ENCODE results near the gene MRPL34. TPM values are rescaled to one million over a fixed set of nuclear protein-coding genes. Genes with fewer than 3 reads are reported as not detected.

The MRPL34 gene
- total and polyA plus RNA-seq, 9 of the 15 experiments (the other 6 are each of a cell fraction or from before 2014, with no cell fraction given), result 11.5 to 256 (median 72.5) TPM

- FAIRE-seq (peak; percentile 100), ATAC-seq (peak; percentile 89), DNase-seq (ENCODE audit: extremely low read depth in 1 of 4, low spot score in 3 of 4) (peak; percentile 92 to 100 (median 95))
- no peaks in the 10 kb centered on the region for H3K27me3 ChIP-seq (ENCODE audit: control insufficient read depth in 2 of 2, insufficient read depth in 2 of 2, low read length in 2 of 2)
- H2AFZ ChIP-seq (ENCODE audit: low read depth, low read length), result peak within 1 kb of the TSS; percentile 85
- ChIA-PET CTCF (ENCODE audit: low intra/inter-chr PET ratio) (no interaction called here), POLR2A (interaction anchor here (0.5 to 7.7 kb wide), 13 partner anchors 13 to 94 kb away, joined by 3 to 78 read pairs (median 5); partner anchors contain the start of genes ANKLE1, ANO8, OCEL1 and USE1)
- no peaks in the 10 kb centered on the region for H3K9me3 ChIP-seq (replicated peaks; ENCODE audit: control insufficient read depth, insufficient read depth, low read depth, low read length)
- peak within 1 kb of the TSS; percentile 86 to 95 for H3K9ac ChIP-seq (ENCODE audit: insufficient read depth in 1 of 2, low read depth in 2 of 2, low read length in 2 of 2)
- H3K27ac ChIP-seq (ENCODE audit: extremely low read depth, low read depth, low read length), result peak within 1 kb of the TSS; percentile 76
- peak within 1 kb of the TSS; percentile 90 for H3K4me2 ChIP-seq (ENCODE audit: insufficient read depth, low read length)
- TSS peak; percentile 38 for BruUV-seq (replicated peaks)
- 0 out of 2 replicates have a peak, but pooled peaks cover 5% of the 10 kb centered on the region for H4K20me1 ChIP-seq (replicated peaks; ENCODE audit: control insufficient read depth, insufficient read depth, low read length)
- under 1% methylated on average over 45 of the region's 46 CpGs for WGBS (ENCODE audit: insufficient coverage, low coverage, missing lambda C conversion rate)
- H3K9me1 ChIP-seq (ENCODE audit: control insufficient read depth, insufficient read depth, low read length), result no peaks in the 10 kb centered on the region
- H3K4me3 ChIP-seq, result peak within 1 kb of the TSS; percentile 94
- intact Hi-C loops (cut with micrococcal nuclease) (loop anchor here (1.0 to 2.0 kb wide), 2 partner anchors 25 to 49 kb away; partner anchors contain the start of gene ANO8), in situ Hi-C loops (cut with MboI) (no loop called here)
- H3K4me1 ChIP-seq (replicated peaks in 1 of 2; ENCODE audit: control insufficient read depth in 2 of 2, insufficient read depth in 2 of 2, low read length in 2 of 2), result peaks cover 20 to 64% of the 10 kb centered on the region in 2 experiments; a peak in 4 of 5 replicates
- H3K79me2 ChIP-seq (ENCODE audit: control insufficient read depth, insufficient read depth, low read length), result peaks cover 64% of the 10 kb centered on the region
- peaks cover 36% of the 10 kb centered on the region for H3K36me3 ChIP-seq (ENCODE audit: control insufficient read depth, insufficient read depth, low read length)
- TF ChIP-seq TCF7 (IDR thresholded peaks at IDR 0.05; ENCODE audit: borderline replicate concordance) (no peak), TCF15 (CRISPR knock-in tag; IDR thresholded peaks at IDR 0.05) (no peak), LCOR (CRISPR knock-in tag; IDR thresholded peaks at IDR 0.05) (peak; percentile 91), ETV1 (tag; conservative IDR thresholded peaks at IDR 0.05; ENCODE audit: low read depth) (peak; percentile 64), ATF1 (CRISPR knock-in tag; IDR thresholded peaks at IDR 0.05) (no peak), ATF1 (tag; IDR thresholded peaks at IDR 0.05) (peak; percentile 79), NRF1 (conservative IDR thresholded peaks at IDR 0.05 in 1 of 2, IDR thresholded peaks at IDR 0.05 in 1 of 2) (peak in 1 of 2 experiments; percentile 74), MNT (conservative IDR thresholded peaks at IDR 0.05) (peak; percentile 27 to 29; a peak in 3 of 4 replicates), RBM25 (IDR thresholded peaks at IDR 0.05; ENCODE audit: low read depth, low read length, severe bottlenecking) (peak; percentile 98), PHF20 (IDR thresholded peaks at IDR 0.05; ENCODE audit: partially characterized antibody) (no peak), JUNB (CRISPR knock-in tag; conservative IDR thresholded peaks at IDR 0.05) (no peak), ARID4B (CRISPR knock-in tag; IDR thresholded peaks at IDR 0.05) (peak; percentile 84)
- TF ChIP-seq, protein P1, sequence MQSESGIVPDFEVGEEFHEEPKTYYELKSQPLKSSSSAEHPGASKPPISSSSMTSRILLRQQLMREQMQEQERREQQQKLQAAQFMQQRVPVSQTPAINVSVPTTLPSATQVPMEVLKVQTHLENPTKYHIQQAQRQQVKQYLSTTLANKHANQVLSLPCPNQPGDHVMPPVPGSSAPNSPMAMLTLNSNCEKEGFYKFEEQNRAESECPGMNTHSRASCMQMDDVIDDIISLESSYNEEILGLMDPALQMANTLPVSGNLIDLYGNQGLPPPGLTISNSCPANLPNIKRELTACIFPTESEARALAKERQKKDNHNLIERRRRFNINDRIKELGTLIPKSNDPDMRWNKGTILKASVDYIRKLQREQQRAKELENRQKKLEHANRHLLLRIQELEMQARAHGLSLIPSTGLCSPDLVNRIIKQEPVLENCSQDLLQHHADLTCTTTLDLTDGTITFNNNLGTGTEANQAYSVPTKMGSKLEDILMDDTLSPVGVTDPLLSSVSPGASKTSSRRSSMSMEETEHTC (IDR thresholded peaks at IDR 0.05), result no peak
These were observed 3.7 kb downstream of the MRPL34 start, which contains the start of gene DDA1 for GRCh38 chr19:17309198-17309964. TSS of gene DDA1 (plus strand) at chr19:17309563. CDS start at chr19:17309655, 92 bp downstream.

All from K562 (cell line).